Measurements from ENCODE around the gene CIRBP. TPM values are rescaled to one million over a fixed set of nuclear protein-coding genes. Genes with fewer than 3 reads are reported as not detected.

The CIRBP gene
- total RNA-seq, 2 donors from 2014 or later: 288 to 385 TPM

DNA sequence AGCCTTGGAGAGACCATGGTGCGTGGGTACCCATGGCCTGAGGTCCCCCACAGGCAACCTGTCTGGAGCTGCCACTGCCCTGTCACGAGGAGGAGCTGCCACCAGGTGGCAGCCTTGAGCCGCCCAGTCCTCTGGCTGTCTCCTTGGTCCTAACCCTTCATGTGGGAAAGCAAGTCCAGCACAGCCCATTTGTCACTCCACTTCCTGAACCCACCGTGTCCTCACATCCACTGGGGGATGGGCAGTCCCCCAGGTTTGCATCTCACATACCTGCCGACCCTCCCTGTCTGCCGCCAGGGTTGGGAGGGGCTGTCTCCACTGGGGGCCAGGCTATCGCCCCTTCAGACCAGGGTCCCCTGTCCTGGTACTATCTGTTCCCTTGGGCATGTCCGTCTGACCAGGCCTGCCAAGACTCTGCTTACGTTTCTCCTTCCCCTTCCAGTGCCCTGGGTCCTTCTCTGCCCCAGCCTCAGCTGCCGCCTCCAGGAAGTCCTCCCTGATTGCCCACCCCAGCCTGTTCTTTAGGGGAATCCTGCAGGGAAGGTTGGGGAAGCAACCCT is 10.7 kb downstream of the CIRBP start:
- DNase-seq (ENCODE audit: low spot score): peak; percentile 84
- no peak overlapping the region for H3K27ac ChIP-seq
- peaks cover 0 to 6% of the 10 kb centered on the region in 2 donors for H3K27me3 ChIP-seq
- no peak overlapping the region for H3K4me3 ChIP-seq
- peaks cover 0 to 14% of the 10 kb centered on the region in 2 donors for H3K4me1 ChIP-seq
- no peaks in the 10 kb centered on the region for H3K9me3 ChIP-seq
- TF ChIP-seq CTCF (IDR thresholded peaks at IDR 0.05): peak; percentile 89 to 98
- H3K36me3 ChIP-seq: peaks cover 13% of the 10 kb centered on the region

DNA sequence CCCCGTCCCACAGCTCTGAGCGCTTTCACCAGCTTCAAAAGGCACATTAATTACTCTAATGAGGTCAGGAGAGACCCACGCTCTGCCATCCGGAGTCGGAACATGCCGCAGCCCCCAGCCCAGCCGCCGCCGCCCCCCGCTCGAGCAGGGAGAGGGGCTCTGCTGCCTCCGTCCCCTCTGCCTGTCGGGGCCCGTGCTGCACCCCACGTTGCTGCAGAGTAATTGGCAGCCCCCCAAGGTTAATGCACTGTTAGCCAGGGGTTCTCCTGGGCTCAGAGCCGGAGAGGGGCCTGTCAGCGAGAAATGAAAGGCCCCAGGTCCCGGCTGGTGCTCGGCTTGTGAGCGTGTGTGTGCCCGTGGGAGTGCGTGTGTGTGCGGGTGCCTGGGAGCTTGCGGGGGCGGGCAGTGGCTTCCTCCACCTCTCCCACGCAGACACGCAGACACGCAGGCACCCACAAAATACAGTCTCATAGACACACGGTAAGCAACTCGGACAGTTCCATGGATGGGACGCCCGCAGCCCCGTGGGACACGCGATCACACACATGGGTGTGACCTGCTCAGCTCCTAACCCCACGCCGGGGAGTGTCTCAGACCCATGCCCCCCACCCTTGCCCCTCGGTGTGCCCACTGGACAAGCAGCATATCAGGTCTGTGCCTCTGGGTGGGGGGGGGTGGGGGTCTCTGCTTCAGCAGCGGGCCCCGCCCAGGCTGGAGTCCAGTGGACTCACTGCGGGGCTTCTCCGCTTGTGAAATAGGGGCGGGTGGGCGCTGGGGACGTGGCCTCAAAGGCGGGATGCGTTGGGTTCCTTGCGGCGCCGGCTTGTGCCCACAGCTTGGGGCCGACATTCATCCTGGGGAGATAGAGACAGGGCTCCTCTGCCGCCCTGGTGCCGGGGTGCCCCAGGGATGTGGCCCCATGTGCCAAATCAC is 11.8 kb downstream of the CIRBP start:
- DNase-seq (ENCODE audit: low spot score): no peak
- peaks cover 0 to 10% of the 10 kb centered on the region in 2 donors for H3K4me1 ChIP-seq
- H3K27me3 ChIP-seq: peaks cover 0 to 12% of the 10 kb centered on the region in 2 donors
- TF ChIP-seq CTCF (IDR thresholded peaks at IDR 0.05): no peak
- H3K4me3 ChIP-seq: no peak overlapping the region
- H3K9me3 ChIP-seq: no peaks in the 10 kb centered on the region
- H3K27ac ChIP-seq: no peak overlapping the region
- peaks cover 9% of the 10 kb centered on the region for H3K36me3 ChIP-seq

GRCh38 chr19:1281569-1282287 is 12.6 kb downstream of the CIRBP start:
- Histone ChIP-seq H3K27me3 (peaks cover 4 to 16% of the 10 kb centered on the region in 2 donors), H3K27ac (no peak overlapping the region), H3K4me1 (peaks cover 0 to 2% of the 10 kb centered on the region in 2 donors), H3K9me3 (no peaks in the 10 kb centered on the region), H3K4me3 (no peak overlapping the region), H3K36me3 (peaks cover 9% of the 10 kb centered on the region)
- DNase-seq (ENCODE audit: low spot score): no peak
- no peak for TF ChIP-seq CTCF (IDR thresholded peaks at IDR 0.05)

GRCh38 chr19:1282588-1283206 is 13.6 kb downstream of the CIRBP start:
- no peak for DNase-seq (ENCODE audit: low spot score)
- no peak overlapping the region for H3K27ac ChIP-seq
- peaks cover 9% of the 10 kb centered on the region for H3K36me3 ChIP-seq
- TF ChIP-seq CTCF (IDR thresholded peaks at IDR 0.05): no peak
- peaks cover 8 to 26% of the 10 kb centered on the region in 2 donors for H3K27me3 ChIP-seq
- H3K4me1 ChIP-seq: peaks cover 0 to 6% of the 10 kb centered on the region in 2 donors
- no peak overlapping the region for H3K4me3 ChIP-seq
- no peaks in the 10 kb centered on the region for H3K9me3 ChIP-seq

DNA sequence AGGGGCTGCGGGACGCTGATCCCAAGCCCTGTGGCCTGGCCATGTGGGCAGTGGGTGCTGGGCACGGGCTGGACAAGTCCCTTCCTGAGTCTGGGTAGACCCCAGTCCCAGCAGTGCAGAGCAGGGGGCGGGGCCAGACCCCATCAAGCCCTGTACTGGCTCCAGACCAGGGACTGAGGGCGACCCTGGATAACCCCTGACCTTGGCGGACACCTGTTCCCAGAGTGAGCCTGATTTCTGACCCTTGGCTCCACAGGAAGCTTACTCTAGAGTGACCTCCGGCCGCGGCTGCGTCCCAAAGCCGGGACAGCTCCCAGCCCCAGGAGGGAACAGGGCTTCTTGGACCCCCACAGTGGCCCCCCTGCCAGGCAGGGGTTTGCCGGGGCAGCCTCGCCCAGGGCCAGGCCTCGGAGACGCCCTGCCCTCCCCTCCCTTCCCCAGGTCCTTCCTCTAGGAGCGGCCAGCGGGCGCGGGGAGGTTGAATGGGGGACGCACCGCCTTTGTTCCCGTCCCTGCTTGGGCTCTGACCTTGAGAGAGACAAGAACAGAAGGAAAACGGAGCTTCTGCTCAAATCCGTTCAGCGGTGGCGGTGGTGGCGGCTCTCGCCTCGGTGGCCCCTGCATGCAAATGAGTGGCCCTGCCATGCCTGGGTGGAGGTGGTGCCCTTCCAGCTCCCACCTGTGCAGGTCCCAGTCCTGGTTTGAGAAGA is 14.2 kb downstream of the CIRBP start:
- Histone ChIP-seq H3K36me3 (peaks cover 9% of the 10 kb centered on the region), H3K4me3 (no peak overlapping the region), H3K27ac (no peak overlapping the region), H3K27me3 (peaks cover 8 to 28% of the 10 kb centered on the region in 2 donors), H3K9me3 (no peaks in the 10 kb centered on the region), H3K4me1 (peaks cover 0 to 6% of the 10 kb centered on the region in 2 donors)
- no peak for DNase-seq (ENCODE audit: low spot score)
- TF ChIP-seq CTCF (IDR thresholded peaks at IDR 0.05): no peak
